ENCODE results near the gene RBM17. TPM values are rescaled to one million over a fixed set of nuclear protein-coding genes. Genes with fewer than 3 reads are reported as not detected.

Gene RBM17
- total and polyA plus RNA-seq, 4 donors: 16.5 to 44.8 (median 34.1) TPM

GRCh38 chr10:6056411-6057135, 32.3 kb upstream of the RBM17 start (continued):
- TF ChIP-seq REST (IDR thresholded peaks at IDR 0.05) (no peak), FOXA1 (IDR thresholded peaks at IDR 0.05) (no peak), GABPA (IDR thresholded peaks at IDR 0.05 in 1 of 2, conservative IDR thresholded peaks at IDR 0.05 in 1 of 2) (no peak), HNF4A (conservative IDR thresholded peaks at IDR 0.05) (no peak), NR2F2 (IDR thresholded peaks at IDR 0.05) (no peak), ZBTB33 (IDR thresholded peaks at IDR 0.05) (no peak), TAF1 (conservative IDR thresholded peaks at IDR 0.05) (no peak)

GRCh38 chr10:6058682-6059475, 30.0 kb upstream of the RBM17 start:
- H3K4me3 ChIP-seq (ENCODE audit: low read depth in 1 of 3, low read length in 3 of 3): no peak overlapping the region
- no peak for DNase-seq (ENCODE audit: low spot score)
- no peak overlapping the region for H3K27ac ChIP-seq (ENCODE audit: low read depth in 1 of 2, low read length in 2 of 2)
- no peaks in the 10 kb centered on the region for H3K9me3 ChIP-seq (ENCODE audit: control insufficient read depth in 4 of 4, low read length in 3 of 4)
- 92% methylated on average over 3 of the region's 3 CpGs for WGBS
- no peaks in the 10 kb centered on the region for H3K36me3 ChIP-seq (ENCODE audit: control insufficient read depth in 4 of 4, insufficient read depth in 3 of 4, low read depth in 1 of 4, low read length in 3 of 4)
- no peaks in the 10 kb centered on the region for H3K27me3 ChIP-seq (ENCODE audit: control insufficient read depth in 4 of 4, insufficient read depth in 4 of 4, low read length in 3 of 4)
- TF ChIP-seq TAF1 (conservative IDR thresholded peaks at IDR 0.05) (no peak), ATF3 (IDR thresholded peaks at IDR 0.05) (no peak), NR2F2 (IDR thresholded peaks at IDR 0.05) (no peak), GABPA (IDR thresholded peaks at IDR 0.05 in 1 of 2, conservative IDR thresholded peaks at IDR 0.05 in 1 of 2) (no peak), FOXA1 (IDR thresholded peaks at IDR 0.05) (no peak), RAD21 (IDR thresholded peaks at IDR 0.05) (no peak), REST (IDR thresholded peaks at IDR 0.05) (no peak), YY1 (IDR thresholded peaks at IDR 0.05) (no peak), SP1 (IDR thresholded peaks at IDR 0.05) (no peak), JUND (IDR thresholded peaks at IDR 0.05) (no peak), FOXA2 (IDR thresholded peaks at IDR 0.05) (no peak), HNF4A (conservative IDR thresholded peaks at IDR 0.05) (no peak), HNF4G (IDR thresholded peaks at IDR 0.05) (no peak), RXRA (IDR thresholded peaks at IDR 0.05) (no peak), ZBTB33 (IDR thresholded peaks at IDR 0.05) (no peak), MAX (IDR thresholded peaks at IDR 0.05) (no peak)
- H3K9ac ChIP-seq (ENCODE audit: low read depth in 1 of 2, low read length in 2 of 2): no peak overlapping the region
- peaks cover 0 to 10% (median 9%) of the 10 kb centered on the region in 4 donors for H3K4me1 ChIP-seq (ENCODE audit: control insufficient read depth in 4 of 4, insufficient read depth in 4 of 4, low read length in 3 of 4)
